H54 (cell line): Measurements from ENCODE around the gene APBA1.
A peak's percentile ranks its signal among the peaks of the same experiment; 100 is the strongest.
"Not testable (repeated sequence)": the region's sequence is repeated elsewhere in the genome, so short reads cannot be mapped to it uniquely, and the experiment has no call there.

Experiments
- DNase-seq: peaks from one replicate; pipeline ENCODE4 v3.0.0; 2011; ENCODE audit warnings: low spot score, mixed read lengths; ENCODE audit not compliant: insufficient read length
- FAIRE-seq: peaks from 3 replicates; lab custom pipeline; 2011; peaks lifted over from hg19 to GRCh38; lab: Jason Lieb, UNC
- POLR2A ChIP-seq: IDR thresholded peaks from 2 replicates; pipeline ENCODE4 v1.6.1; 2011; ENCODE audit warnings: low read depth, mild to moderate bottlenecking, low read length

Gene APBA1

GRCh38 chr9:69446496-69446895 is 225.7 kb downstream of the APBA1 start:
- DNase-seq (no peak), FAIRE-seq (no peak)
- TF ChIP-seq POLR2A: no peak

- DNase-seq: no peak
- FAIRE-seq: no peak
- TF ChIP-seq POLR2A: no peak
Observed at GRCh38 chr9:69445251-69445650, 226.9 kb downstream of the APBA1 start.

- TF ChIP-seq POLR2A: no peak
- DNase-seq (no peak), FAIRE-seq (no peak)
Observed at GRCh38 chr9:69444791-69445190, 227.4 kb downstream of the APBA1 start.

- DNase-seq (no peak), FAIRE-seq (no peak)
- TF ChIP-seq POLR2A: no peak
Observed at GRCh38 chr9:69444021-69444420, 228.2 kb downstream of the APBA1 start.

- no peak for DNase-seq
Observed at GRCh38 chr9:69443178-69443577, 229.0 kb downstream of the APBA1 start.

GRCh38 chr9:69442486-69442885 is 229.7 kb downstream of the APBA1 start:
- DNase-seq (no peak), FAIRE-seq (no peak)
- TF ChIP-seq POLR2A: no peak

More at GRCh38 chr9:69443178-69443577, 229.0 kb downstream of the APBA1 start:
- no peak for FAIRE-seq
- TF ChIP-seq POLR2A: no peak

GRCh38 chr9:69440254-69440955 is 231.8 kb downstream of the APBA1 start:
- not testable (repeated sequence) for DNase-seq, FAIRE-seq

- FAIRE-seq, DNase-seq: not testable (repeated sequence)
Observed at GRCh38 chr9:69439654-69440053, 232.5 kb downstream of the APBA1 start.

GRCh38 chr9:69433968-69434367 is 238.2 kb downstream of the APBA1 start:
- no peak for TF ChIP-seq POLR2A
- FAIRE-seq: no peak
- DNase-seq: no peak

- FAIRE-seq: no peak
- peak; percentile 38 for DNase-seq
- TF ChIP-seq POLR2A: no peak
Observed at GRCh38 chr9:69433392-69433791, 238.8 kb downstream of the APBA1 start.

- FAIRE-seq: no peak
- TF ChIP-seq POLR2A: no peak
- no peak for DNase-seq
Observed at GRCh38 chr9:69432623-69433022, 239.5 kb downstream of the APBA1 start.

GRCh38 chr9:69431777-69432176 is 240.4 kb downstream of the APBA1 start:
- TF ChIP-seq POLR2A: no peak
- DNase-seq: no peak
- no peak for FAIRE-seq

GRCh38 chr9:69431203-69431602 is 241.0 kb downstream of the APBA1 start:
- DNase-seq: no peak
- TF ChIP-seq POLR2A: no peak
- no peak for FAIRE-seq

GRCh38 chr9:69430206-69430605 is 242.0 kb downstream of the APBA1 start:
- no peak for DNase-seq
- FAIRE-seq: no peak
- TF ChIP-seq POLR2A: no peak

GRCh38 chr9:69429281-69429680 is 242.9 kb downstream of the APBA1 start:
- TF ChIP-seq POLR2A: no peak

GRCh38 chr9:69428017-69428785 is 244.0 kb downstream of the APBA1 start:
- FAIRE-seq: no peak
- TF ChIP-seq POLR2A: no peak
- no peak for DNase-seq

More at GRCh38 chr9:69429281-69429680, 242.9 kb downstream of the APBA1 start:
- DNase-seq (no peak), FAIRE-seq (no peak)
